Gastrocnemius medialis (tissue), 4 donors: ENCODE results near the gene MMP24OS. TPM values are rescaled to one million over a fixed set of nuclear protein-coding genes. Genes with fewer than 3 reads are reported as not detected.

Source experiments
- ATAC-seq, 2 donors: fragments of 150-250 bp; one replicate each; pipeline ENCODE4 v1.9.1; 2016
- DNase-seq, 2 donors: peaks; one replicate each; pipeline ENCODE4 v3.0.0-alpha.2; 2019
- H3K27ac ChIP-seq, 4 donors: fragments of 200-600 bp; sonication (generic); 1 replicate in 1 of 4; 2 replicates in 3 of 4; pipeline ENCODE4 v1.5.1; 2016 to 2018; ENCODE audit warnings: mild to moderate bottlenecking in 2 of 4, moderate library complexity in 1 of 4
- H3K27me3 ChIP-seq, 3 donors: fragments of 200-600 bp; sonication (generic) in 2 of 3; 1 replicate in 1 of 3; 2 replicates in 2 of 3; pipeline versions ENCODE4 v1.5.1 to v1.6.0; 2016 to 2019; ENCODE audit warnings: mild to moderate bottlenecking in 1 of 3, moderate library complexity in 1 of 3
- H3K36me3 ChIP-seq, 2 donors: fragments of 200-600 bp; sonication (generic) in 1 of 2; one replicate each; pipeline ENCODE4 v1.5.1; 2017 to 2018
- H3K4me1 ChIP-seq, 2 donors: fragments of 200-600 bp; sonication (generic) in 1 of 2; one replicate each; pipeline ENCODE4 v1.5.1; 2016 to 2017; ENCODE audit warnings: mild to moderate bottlenecking in 2 of 2
- H3K4me3 ChIP-seq, 4 donors: fragments of 200-600 bp; sonication (generic) in 3 of 4; 1 replicate in 1 of 4; 2 replicates in 3 of 4; pipeline ENCODE4 v1.5.1; 2016 to 2019; ENCODE audit warnings: mild to moderate bottlenecking in 2 of 4
- H3K9me3 ChIP-seq, 3 donors: fragments of 200-600 bp; sonication (generic) in 2 of 3; 1 replicate in 1 of 3; 2 replicates in 2 of 3; pipeline ENCODE4 v1.5.1; 2016 to 2019
- CTCF ChIP-seq, 5 experiments: fragments of 450-650 bp in 3 of 5; fragments of 200-600 bp in 2 of 5; sonication (generic) in 2 of 5; IDR thresholded peaks in 4 of 5; conservative IDR thresholded peaks in 1 of 5; 1 replicate in 4 of 5; 2 replicates in 1 of 5; pipeline ENCODE4 v1.5.1; 2016 to 2019; ENCODE audit warnings: antibody characterized with exemption in 5 of 5, mild to moderate bottlenecking in 3 of 5, moderate library complexity in 3 of 5
- POLR2A ChIP-seq, 2 donors: fragments of 450-650 bp; IDR thresholded peaks; one replicate each; pipeline ENCODE4 v1.6.1; 2017; ENCODE audit warnings: antibody characterized with exemption in 2 of 2, mild to moderate bottlenecking in 2 of 2, moderate library complexity in 2 of 2
- in situ Hi-C, 4 donors: fragments of 200-750 bp; cut with MboI; loops; one replicate each; pipeline versions ENCODE4 v1.15.0 to v1.8.0; 2017; ENCODE audit warnings: low sequenced_read_pairs in 4 of 4
- intact Hi-C: fragments of 100-400 bp; cut with DNase I; formaldehyde crosslinking; loops from one replicate; pipeline ENCODE4 v1.15.1; 2023; ENCODE audit warnings: low total_unique reads
- total RNA-seq, 4 donors: library from RNA; depleted of rRNA; stranded (reverse); fragments of >200 nt; gene quantifications; one replicate each; pipeline versions ENCODE4 v1.1.0 to v1.2.3, GENCODE V29; 2016

Gene MMP24OS
- total RNA-seq, 4 donors from 2014 or later: 3.8 to 18.4 (median 12.4) TPM

GRCh38 chr20:35298264-35298663 is 20.3 kb upstream of the MMP24OS start:
- Histone ChIP-seq H3K27ac (no peak overlapping the region), H3K27me3 (peaks cover 9 to 23% (median 18%) of the 10 kb centered on the region in 3 donors), H3K36me3 (peaks cover 0 to 6% of the 10 kb centered on the region in 2 donors), H3K9me3 (no peaks in the 10 kb centered on the region), H3K4me1 (no peaks in the 10 kb centered on the region), H3K4me3 (no peak overlapping the region)
- in situ Hi-C loops (no loop called here), intact Hi-C loops (no loop called here)
- no peak for ATAC-seq
- DNase-seq: no peak
- no peak for TF ChIP-seq POLR2A (IDR thresholded peaks at IDR 0.05)
- TF ChIP-seq CTCF (IDR thresholded peaks at IDR 0.05 in 4 of 5, conservative IDR thresholded peaks at IDR 0.05 in 1 of 5): no peak

- Histone ChIP-seq H3K4me1 (no peaks in the 10 kb centered on the region), H3K4me3 (no peak overlapping the region), H3K27ac (no peak overlapping the region), H3K9me3 (no peaks in the 10 kb centered on the region), H3K36me3 (peaks cover 0 to 6% of the 10 kb centered on the region in 2 donors), H3K27me3 (peaks cover 10 to 27% (median 22%) of the 10 kb centered on the region in 3 donors)
- intact Hi-C loops (no loop called here), in situ Hi-C loops (no loop called here)
- ATAC-seq (no peak), DNase-seq (no peak)
- TF ChIP-seq POLR2A (IDR thresholded peaks at IDR 0.05): no peak
- no peak for TF ChIP-seq CTCF (IDR thresholded peaks at IDR 0.05 in 4 of 5, conservative IDR thresholded peaks at IDR 0.05 in 1 of 5)
These were observed 19.8 kb upstream of the MMP24OS start for GRCh38 chr20:35297740-35298139.

- ATAC-seq (no peak), DNase-seq (no peak)
- TF ChIP-seq CTCF (IDR thresholded peaks at IDR 0.05 in 4 of 5, conservative IDR thresholded peaks at IDR 0.05 in 1 of 5): no peak
- TF ChIP-seq POLR2A (IDR thresholded peaks at IDR 0.05): no peak
- in situ Hi-C loops (no loop called here), intact Hi-C loops (no loop called here)
- Histone ChIP-seq H3K4me3 (no peak overlapping the region), H3K27me3 (peaks cover 16 to 27% (median 22%) of the 10 kb centered on the region in 3 donors), H3K36me3 (peaks cover 0 to 6% of the 10 kb centered on the region in 2 donors), H3K27ac (no peak overlapping the region), H3K9me3 (no peaks in the 10 kb centered on the region), H3K4me1 (no peaks in the 10 kb centered on the region)
These were observed 19.2 kb upstream of the MMP24OS start for GRCh38 chr20:35297155-35297554.

GRCh38 chr20:35296101-35296554 is 18.2 kb upstream of the MMP24OS start:
- Histone ChIP-seq H3K9me3 (no peaks in the 10 kb centered on the region), H3K4me3 (no peak overlapping the region), H3K36me3 (no peaks in the 10 kb centered on the region), H3K27ac (no peak overlapping the region), H3K4me1 (no peaks in the 10 kb centered on the region), H3K27me3 (peaks cover 17 to 27% (median 22%) of the 10 kb centered on the region in 3 donors)
- DNase-seq: no peak
- in situ Hi-C loops: no loop called here
- no peak for ATAC-seq
- TF ChIP-seq POLR2A (IDR thresholded peaks at IDR 0.05): no peak
- no peak for TF ChIP-seq CTCF (IDR thresholded peaks at IDR 0.05 in 4 of 5, conservative IDR thresholded peaks at IDR 0.05 in 1 of 5)
- intact Hi-C loops: no loop called here

GRCh38 chr20:35295674-35296073 is 17.8 kb upstream of the MMP24OS start:
- in situ Hi-C loops (no loop called here), intact Hi-C loops (no loop called here)
- H3K36me3 ChIP-seq: no peaks in the 10 kb centered on the region
- H3K27ac ChIP-seq: no peak overlapping the region
- ATAC-seq (no peak), DNase-seq (no peak)
- no peak for TF ChIP-seq POLR2A (IDR thresholded peaks at IDR 0.05)
- TF ChIP-seq CTCF (IDR thresholded peaks at IDR 0.05 in 4 of 5, conservative IDR thresholded peaks at IDR 0.05 in 1 of 5): no peak
- H3K4me1 ChIP-seq: no peaks in the 10 kb centered on the region
- no peak overlapping the region for H3K4me3 ChIP-seq
- peaks cover 17 to 27% (median 22%) of the 10 kb centered on the region in 3 donors for H3K27me3 ChIP-seq
- H3K9me3 ChIP-seq: no peaks in the 10 kb centered on the region
